Fibroblast of lung (primary cell): Measurements from ENCODE around the gene EFEMP1.

ENCODE experiments used
- EZH2 ChIP-seq: IDR thresholded peaks from 2 replicates; pipeline ENCODE4 v1.5.1; 2012; ENCODE audit warnings: low read length, control low read depth, mild to moderate bottlenecking; ENCODE audit errors: missing control alignments
- TF ChIP-seq, protein P1 (sequence below), 2 donors: IDR thresholded peaks in 1 of 2; conservative IDR thresholded peaks in 1 of 2; 1 replicate in 1 of 2; 2 replicates in 1 of 2; pipeline ENCODE4 v1.5.1; 2011 to 2012; ENCODE audit warnings: low read length in 2 of 2, control low read depth in 1 of 2, inconsistent platforms in 1 of 2, low read depth in 1 of 2, mild to moderate bottlenecking in 1 of 2

DNA sequence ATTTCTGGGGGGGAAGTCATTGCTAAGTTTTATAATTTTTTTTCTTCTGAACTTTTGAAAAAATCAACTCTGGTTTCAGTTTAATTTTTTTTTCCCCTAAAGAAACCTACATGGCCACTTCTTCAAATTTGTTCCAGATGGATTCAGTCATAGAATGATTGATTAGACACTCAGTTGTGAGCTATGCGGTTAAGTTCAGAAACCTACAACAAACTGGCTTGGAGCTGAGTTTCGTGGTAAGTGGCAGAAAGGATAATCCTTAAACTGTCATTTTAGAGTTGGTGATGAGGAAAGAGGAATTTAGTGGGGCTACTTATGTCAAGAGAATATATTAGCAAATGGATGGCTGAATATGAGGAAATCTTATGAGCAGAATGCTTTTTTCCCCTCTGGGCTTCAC is 23.7 kb downstream of the EFEMP1 start:
- TF ChIP-seq, protein P1, sequence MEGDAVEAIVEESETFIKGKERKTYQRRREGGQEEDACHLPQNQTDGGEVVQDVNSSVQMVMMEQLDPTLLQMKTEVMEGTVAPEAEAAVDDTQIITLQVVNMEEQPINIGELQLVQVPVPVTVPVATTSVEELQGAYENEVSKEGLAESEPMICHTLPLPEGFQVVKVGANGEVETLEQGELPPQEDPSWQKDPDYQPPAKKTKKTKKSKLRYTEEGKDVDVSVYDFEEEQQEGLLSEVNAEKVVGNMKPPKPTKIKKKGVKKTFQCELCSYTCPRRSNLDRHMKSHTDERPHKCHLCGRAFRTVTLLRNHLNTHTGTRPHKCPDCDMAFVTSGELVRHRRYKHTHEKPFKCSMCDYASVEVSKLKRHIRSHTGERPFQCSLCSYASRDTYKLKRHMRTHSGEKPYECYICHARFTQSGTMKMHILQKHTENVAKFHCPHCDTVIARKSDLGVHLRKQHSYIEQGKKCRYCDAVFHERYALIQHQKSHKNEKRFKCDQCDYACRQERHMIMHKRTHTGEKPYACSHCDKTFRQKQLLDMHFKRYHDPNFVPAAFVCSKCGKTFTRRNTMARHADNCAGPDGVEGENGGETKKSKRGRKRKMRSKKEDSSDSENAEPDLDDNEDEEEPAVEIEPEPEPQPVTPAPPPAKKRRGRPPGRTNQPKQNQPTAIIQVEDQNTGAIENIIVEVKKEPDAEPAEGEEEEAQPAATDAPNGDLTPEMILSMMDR (conservative IDR thresholded peaks at IDR 0.05 in 1 of 2, IDR thresholded peaks at IDR 0.05 in 1 of 2; ENCODE audit: low read depth in 1 of 2, low read length in 2 of 2), result no peak
- TF ChIP-seq EZH2, result no peak
